GM10847 (cell line): ENCODE results near the gene SNX22.

ENCODE experiments used
- POLR2A ChIP-seq: IDR thresholded peaks from 2 replicates; pipeline ENCODE4 v1.6.1; 2011; ENCODE audit not compliant: insufficient read length; ENCODE audit errors: extremely low read depth

The SNX22 gene

GRCh38 chr15:64130159-64130558, 21.4 kb upstream of the SNX22 start:
- no peak for TF ChIP-seq POLR2A

GRCh38 chr15:64131547-64131946, 20.0 kb upstream of the SNX22 start:
- no peak for TF ChIP-seq POLR2A

DNA sequence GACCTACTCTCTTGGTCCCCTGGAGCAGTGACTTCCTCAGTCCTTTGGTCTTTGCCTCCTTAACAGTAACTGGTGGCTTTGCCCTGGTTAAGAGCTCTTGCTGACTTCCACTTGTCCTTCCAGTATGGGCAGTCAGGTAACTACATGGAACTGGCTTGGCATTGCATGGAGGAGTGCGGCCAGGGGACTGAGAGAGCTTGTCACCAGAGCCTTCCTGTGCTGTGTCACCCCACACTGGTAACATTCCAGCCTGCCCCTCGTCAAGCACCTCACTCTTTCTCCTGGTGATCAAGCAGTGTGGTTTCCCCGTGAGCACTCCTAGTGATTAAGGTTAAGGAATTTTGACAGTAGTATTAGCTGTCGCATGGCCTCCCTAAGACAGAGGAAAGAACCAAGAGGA, 19.3 kb upstream of the SNX22 start:
- no peak for TF ChIP-seq POLR2A

- no peak for TF ChIP-seq POLR2A
These were observed 17.7 kb upstream of the SNX22 start for GRCh38 chr15:64133623-64134344.

- TF ChIP-seq POLR2A, result no peak
These were observed 17.1 kb upstream of the SNX22 start for GRCh38 chr15:64134345-64134829.

DNA sequence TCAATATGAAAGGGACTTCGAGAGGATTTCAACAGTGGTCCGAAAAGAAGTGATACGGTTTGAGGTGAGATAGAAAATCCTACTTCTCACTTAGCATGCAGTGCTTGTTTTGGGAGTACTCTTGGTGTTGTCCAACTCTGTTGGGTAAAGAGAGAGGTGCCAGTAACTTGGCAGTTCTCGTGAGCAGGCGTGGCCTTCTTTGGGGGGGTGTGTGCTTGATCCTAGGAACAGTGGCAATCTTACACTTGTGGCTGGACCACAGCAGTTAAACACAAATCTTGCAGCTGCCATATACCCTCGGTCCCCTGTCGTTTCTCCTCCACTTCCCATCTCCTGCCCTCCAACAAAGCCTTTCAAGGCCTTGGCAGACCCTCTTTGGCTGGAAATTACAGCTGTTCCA, 15.2 kb upstream of the SNX22 start:
- no peak for TF ChIP-seq POLR2A

- TF ChIP-seq POLR2A, result no peak
These were observed 14.2 kb upstream of the SNX22 start for GRCh38 chr15:64137226-64137833.

DNA sequence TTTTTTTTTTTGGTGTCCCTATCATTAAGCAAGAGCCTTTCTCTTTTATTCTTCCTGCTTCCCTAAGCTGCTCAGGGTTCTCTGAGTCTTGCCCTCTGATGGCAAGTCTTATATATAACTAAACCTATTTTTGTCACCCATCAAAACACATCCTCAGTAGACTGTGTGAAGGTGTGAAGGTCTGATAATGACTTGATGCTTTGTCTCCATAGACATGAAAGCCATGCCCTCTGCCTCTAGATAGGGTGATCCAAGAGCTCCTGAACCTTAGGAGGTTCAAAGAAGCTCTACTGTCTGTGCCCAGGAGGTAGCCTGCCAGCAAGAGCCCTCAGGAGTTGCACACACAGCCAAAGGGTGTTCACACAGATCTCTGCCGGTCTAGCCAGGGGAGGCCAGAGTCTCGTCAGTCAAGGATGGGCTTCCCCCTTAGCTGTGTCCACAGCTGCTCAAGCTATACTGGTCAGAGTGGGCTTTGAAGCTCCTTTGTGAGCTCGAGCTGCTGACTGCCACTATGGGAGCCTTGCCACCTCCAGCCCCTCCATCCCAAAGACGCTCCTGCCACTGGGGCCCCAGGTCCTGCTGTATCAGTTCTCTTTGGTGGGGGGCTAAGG, 13.1 kb upstream of the SNX22 start:
- no peak for TF ChIP-seq POLR2A

DNA sequence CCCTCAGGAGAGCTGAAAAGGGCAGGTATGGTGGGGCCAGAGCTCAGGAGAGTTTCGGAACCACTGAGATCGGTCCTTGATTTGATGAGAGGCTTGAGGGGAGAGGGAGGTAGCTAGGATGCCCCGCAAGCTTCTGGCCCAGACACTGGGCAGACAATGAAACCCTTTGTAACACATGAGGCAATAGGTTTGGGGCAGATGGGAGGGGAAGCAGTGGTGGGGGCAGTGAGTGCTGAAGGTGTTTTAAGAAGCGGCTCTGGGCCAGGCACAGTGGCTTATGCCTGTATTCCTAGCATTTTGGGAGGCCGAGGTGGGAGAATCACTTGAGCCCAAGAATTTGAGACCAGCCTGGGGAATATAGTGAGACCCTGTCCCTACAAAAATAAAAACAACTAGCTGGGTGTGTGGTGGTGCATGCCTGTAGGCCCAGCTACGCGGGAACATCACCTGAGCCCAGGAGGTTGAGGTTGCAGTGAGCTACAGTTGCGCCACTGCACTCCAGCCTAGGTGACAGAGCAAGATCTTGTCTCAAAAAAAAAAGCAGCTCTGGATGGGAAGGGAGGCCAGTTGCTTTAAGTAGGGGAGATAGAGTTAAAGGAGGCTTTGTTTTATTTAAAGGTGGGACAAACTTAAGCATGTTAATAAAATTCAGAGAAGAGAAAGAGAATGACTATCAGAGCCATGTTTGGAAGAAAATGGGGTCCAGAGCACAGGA, 9.6 kb upstream of the SNX22 start:
- TF ChIP-seq POLR2A, result no peak

GRCh38 chr15:64143276-64143675, 8.3 kb upstream of the SNX22 start:
- TF ChIP-seq POLR2A, result no peak

DNA sequence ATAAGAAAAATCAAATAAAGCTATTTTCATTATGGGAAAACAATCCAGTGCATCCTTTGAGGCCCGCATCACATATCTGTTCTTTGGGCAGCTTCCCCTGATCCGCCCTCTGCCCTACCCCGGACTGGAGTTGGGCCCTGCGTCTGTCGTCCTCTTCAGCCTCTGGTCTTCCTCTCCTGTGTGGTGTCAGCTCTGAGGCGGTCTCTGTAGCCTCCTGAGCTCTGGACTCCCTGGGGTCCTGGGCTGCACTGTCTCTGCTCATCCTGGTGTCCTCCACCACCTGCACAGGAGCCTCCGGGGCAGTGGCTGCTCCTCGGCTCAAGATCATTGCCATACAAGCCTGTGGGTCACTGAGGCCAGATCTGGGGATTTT, 7.4 kb upstream of the SNX22 start:
- no peak for TF ChIP-seq POLR2A

DNA sequence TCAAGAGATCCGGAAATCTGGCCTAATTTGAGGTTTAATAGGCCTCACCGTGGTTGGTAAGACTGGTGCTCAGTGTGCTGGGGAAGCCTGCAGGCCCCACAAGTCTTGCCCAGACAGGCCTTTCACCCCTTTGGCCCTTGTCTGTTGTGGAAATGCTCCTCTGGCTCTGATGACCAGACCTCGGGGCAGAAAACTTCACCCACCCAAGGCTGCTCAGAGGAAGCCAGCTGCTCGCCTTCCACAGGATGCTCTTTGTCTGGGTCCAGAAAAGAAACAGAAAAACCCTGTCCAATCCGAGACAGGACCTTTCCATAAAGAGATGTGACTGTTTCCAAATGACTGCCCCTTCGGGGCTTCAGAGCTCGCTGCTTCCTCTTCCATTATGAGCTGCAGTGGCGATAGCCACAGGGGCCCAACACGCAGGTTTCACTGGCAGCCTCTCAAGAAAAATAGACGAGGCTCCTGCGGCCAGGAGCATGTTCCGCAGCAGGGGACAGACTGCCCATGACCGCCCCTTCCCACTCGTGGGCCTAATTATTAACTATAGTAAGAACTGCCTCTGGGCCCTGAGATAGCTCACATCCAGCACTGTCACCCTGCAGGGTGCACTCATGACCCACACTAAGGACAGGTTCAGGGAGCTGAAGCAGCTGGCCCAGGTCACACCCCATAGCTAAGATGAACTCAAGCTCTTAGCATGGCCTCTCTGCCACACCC, 6.8 kb upstream of the SNX22 start:
- TF ChIP-seq POLR2A, result no peak

DNA sequence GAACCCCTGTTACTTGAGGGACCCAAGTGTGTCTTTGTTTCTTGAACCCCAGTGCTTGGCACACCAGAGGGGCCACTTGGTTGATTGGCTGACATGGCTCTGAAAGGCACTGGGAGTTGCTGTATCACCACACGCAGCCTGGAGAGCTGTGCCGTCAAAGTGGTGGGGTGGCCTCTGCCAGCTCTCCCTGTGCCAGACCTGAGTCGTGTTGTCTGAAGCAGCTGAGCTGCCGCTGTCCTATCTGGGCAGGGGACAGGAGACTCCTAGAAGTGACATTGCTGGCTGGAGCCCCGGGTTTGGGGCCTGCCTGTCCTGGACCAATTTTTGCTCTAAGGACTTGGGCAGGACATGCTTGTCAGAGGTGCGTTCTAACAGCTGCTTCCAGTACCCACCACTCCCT, 5.5 kb upstream of the SNX22 start:
- TF ChIP-seq POLR2A, result no peak

- TF ChIP-seq POLR2A, result no peak
These were observed 5.0 kb upstream of the SNX22 start for GRCh38 chr15:64146520-64146884.
